Activated B cell treated with CpG ODN at 0.5 μM for 24 hours (primary cell): ENCODE data around the gene RNF26. TPM values are rescaled to one million over a fixed set of nuclear protein-coding genes. Genes with fewer than 3 reads are reported as not detected.

ENCODE experiments used
- ATAC-seq: fragments of 200-7000 bp; cut with Tn5 transposase; one replicate; pipeline ENCODE4 v1.10.0; 2021; ENCODE audit warnings: low read depth, mild to moderate bottlenecking, moderate library complexity
- CTCF ChIA-PET: fragments of 350-600 bp; sonication (Branson Sonifier 250); formaldehyde crosslinking; loops from one replicate; lab custom pipeline; 2021; ENCODE audit warnings: antibody characterized with exemption; lab: Charles Lee
- POLR2A ChIA-PET: fragments of 350-600 bp; sonication (Branson Sonifier 250); formaldehyde crosslinking; loops from one replicate; lab custom pipeline; 2021; ENCODE audit warnings: antibody characterized with exemption; lab: Charles Lee
- DNase-seq: peaks from one replicate; pipeline ENCODE4 v3.0.0; 2022
- H3K27ac Mint-ChIP-seq: one replicate; pipeline ENCODE4 v1.8.0; 2020; ENCODE audit warnings: mixed read lengths
- H3K27me3 Mint-ChIP-seq: one replicate; pipeline ENCODE4 v1.8.0; 2021; ENCODE audit warnings: mixed read lengths
- H3K36me3 Mint-ChIP-seq: one replicate; pipeline ENCODE4 v1.8.0; 2021; ENCODE audit warnings: low read depth, mixed read lengths
- H3K4me1 Mint-ChIP-seq: one replicate; pipeline ENCODE4 v1.8.0; 2021; ENCODE audit warnings: mixed read lengths
- H3K4me3 Mint-ChIP-seq: one replicate; pipeline ENCODE4 v1.8.0; 2020; ENCODE audit warnings: mild to moderate bottlenecking, mixed read lengths
- H3K9me3 Mint-ChIP-seq: one replicate; pipeline ENCODE4 v1.8.0; 2020; ENCODE audit warnings: mixed read lengths
- CTCF ChIP-seq: fragments of 200-600 bp; IDR thresholded peaks from one replicate; pipeline ENCODE4 v1.8.0; 2022; ENCODE audit warnings: antibody characterized with exemption, mild to moderate bottlenecking
- intact Hi-C: fragments of 100-400 bp; cut with micrococcal nuclease; formaldehyde crosslinking; loops from one replicate; pipeline ENCODE4 v1.15.1; 2024
- total RNA-seq: library from RNA; stranded (reverse); gene quantifications from 2 replicates; pipeline ENCODE4 v1.2.3, GENCODE V29; 2022

Gene RNF26
- total RNA-seq, 1 donor from 2014 or later: 21.2 TPM

DNA sequence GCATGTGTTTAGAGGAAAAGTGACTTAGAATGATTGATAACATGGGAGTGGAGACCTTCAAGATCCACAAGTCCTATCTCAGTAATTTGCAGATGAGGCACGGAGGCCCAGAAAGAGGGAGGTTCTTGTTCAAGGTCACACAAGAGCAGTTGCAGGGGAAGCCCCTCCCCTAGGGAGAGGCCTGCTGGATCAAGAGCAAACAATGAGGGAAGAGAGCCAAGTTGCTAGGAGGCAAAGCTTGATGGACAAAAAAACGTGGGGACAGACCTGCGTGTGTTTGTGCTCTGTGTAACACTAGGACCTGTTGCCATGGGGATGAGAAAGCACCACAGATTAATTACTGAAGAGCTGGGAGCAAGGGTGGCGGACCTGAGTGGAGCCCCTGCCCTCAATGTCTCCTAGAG is 18.5 kb downstream of the RNF26 start:
- H3K4me1 Mint-ChIP-seq: peaks cover 7% of the 10 kb centered on the region
- intact Hi-C loops: no loop called here
- no peak for TF ChIP-seq CTCF
- H3K27ac Mint-ChIP-seq: no peak overlapping the region
- H3K4me3 Mint-ChIP-seq: no peak overlapping the region
- H3K36me3 Mint-ChIP-seq: no peaks in the 10 kb centered on the region
- H3K27me3 Mint-ChIP-seq: peaks cover 49% of the 10 kb centered on the region
- ChIA-PET CTCF (interaction anchor here (0.8 kb wide), 1 partner anchor 8 kb away, joined by 3 read pairs; no protein-coding TSS in a partner anchor), POLR2A (no interaction called here)
- DNase-seq: no peak
- no peak for ATAC-seq
- H3K9me3 Mint-ChIP-seq: no peaks in the 10 kb centered on the region

- intact Hi-C loops: no loop called here
- peaks cover 9% of the 10 kb centered on the region for H3K4me1 Mint-ChIP-seq
- POLR2A ChIA-PET: no interaction called here
- no peak overlapping the region for H3K27ac Mint-ChIP-seq
- no peaks in the 10 kb centered on the region for H3K36me3 Mint-ChIP-seq
- no peaks in the 10 kb centered on the region for H3K9me3 Mint-ChIP-seq
- TF ChIP-seq CTCF: no peak
- CTCF ChIA-PET: interaction anchor here (1.0 to 3.7 kb wide), 8 partner anchors 10 to 753 kb away, joined by 3 to 50 read pairs (median 9); partner anchors contain the start of gene USP2
- no peak for DNase-seq
- H3K4me3 Mint-ChIP-seq: peak overlapping the region; percentile 35
- peaks cover 44% of the 10 kb centered on the region for H3K27me3 Mint-ChIP-seq
- ATAC-seq: no peak
These were observed 20.9 kb downstream of the RNF26 start for GRCh38 chr11:119355091-119355843.

GRCh38 chr11:119356349-119357031 is 22.2 kb downstream of the RNF26 start:
- peaks cover 43% of the 10 kb centered on the region for H3K27me3 Mint-ChIP-seq

DNA sequence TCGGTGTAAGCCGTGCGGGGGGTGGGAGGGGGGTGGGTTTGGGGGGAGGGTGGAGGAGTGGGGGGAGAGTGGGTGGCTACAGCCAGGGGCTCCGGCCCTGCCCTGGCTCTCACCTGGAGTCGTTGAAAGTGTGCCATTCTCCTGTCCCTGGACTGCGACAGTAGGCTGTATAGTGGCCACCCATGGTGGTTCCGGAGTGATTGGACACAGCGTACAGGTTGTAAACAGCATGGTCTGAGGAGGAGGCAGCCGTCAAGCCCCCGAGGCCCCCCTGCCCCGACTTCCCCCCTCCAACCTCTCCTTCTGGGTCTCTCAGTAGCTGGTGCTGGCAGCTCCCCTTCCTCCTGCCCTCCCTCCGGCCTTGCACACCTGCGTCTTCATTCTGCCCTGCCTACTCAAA is 22.7 kb downstream of the RNF26 start:
- H3K27me3 Mint-ChIP-seq: peaks cover 39% of the 10 kb centered on the region
- H3K36me3 Mint-ChIP-seq: no peaks in the 10 kb centered on the region
- POLR2A ChIA-PET: interaction anchor here (1.2 kb wide), 1 partner anchor 23 kb away, joined by 3 read pairs; the partner anchor contains the start of gene RNF26
- H3K9me3 Mint-ChIP-seq: no peaks in the 10 kb centered on the region
- H3K27ac Mint-ChIP-seq: no peak overlapping the region
- TF ChIP-seq CTCF: no peak
- peak overlapping the region; percentile 54 for H3K4me3 Mint-ChIP-seq
- intact Hi-C loops: no loop called here
- CTCF ChIA-PET: interaction anchor here (0.7 to 3.7 kb wide), 14 partner anchors 9 to 880 kb away, joined by 3 to 50 read pairs (median 4); partner anchors contain the start of genes C1QTNF5 and USP2
- ATAC-seq (no peak), DNase-seq (no peak)
- H3K4me1 Mint-ChIP-seq: peaks cover 9% of the 10 kb centered on the region

More at GRCh38 chr11:119356349-119357031, 22.2 kb downstream of the RNF26 start:
- ATAC-seq (peak; percentile 90), DNase-seq (peak; percentile 65)
- TF ChIP-seq CTCF: peak; percentile 75
- H3K27ac Mint-ChIP-seq: peak overlapping the region; percentile 37
- no peaks in the 10 kb centered on the region for H3K36me3 Mint-ChIP-seq
- CTCF ChIA-PET: interaction anchor here (0.7 to 3.7 kb wide), 20 partner anchors 9 to 880 kb away, joined by 3 to 50 read pairs (median 4); partner anchors contain the start of genes C1QTNF5 and USP2
- POLR2A ChIA-PET: interaction anchor here (0.6 to 1.2 kb wide), 4 partner anchors 22 to 430 kb away, joined by 3 to 4 read pairs (median 3); partner anchors contain the start of gene RNF26
- no peaks in the 10 kb centered on the region for H3K9me3 Mint-ChIP-seq
- peak overlapping the region; percentile 89 for H3K4me3 Mint-ChIP-seq
- intact Hi-C loops: loop anchor here (1.0 kb wide), 5 partner anchors 16 to 178 kb away; partner anchors contain the start of genes C1QTNF5 and USP2
- H3K4me1 Mint-ChIP-seq: peaks cover 9% of the 10 kb centered on the region
